ENCODE data around the gene HSPB6.
"Not testable (repeated sequence)": the region's sequence is repeated elsewhere in the genome, so short reads cannot be mapped to it uniquely, and the experiment has no call there.

Gene HSPB6

GRCh38 chr19:35785339-35785627, 28.5 kb upstream of the HSPB6 start:
- DNase-seq: no peak

DNA sequence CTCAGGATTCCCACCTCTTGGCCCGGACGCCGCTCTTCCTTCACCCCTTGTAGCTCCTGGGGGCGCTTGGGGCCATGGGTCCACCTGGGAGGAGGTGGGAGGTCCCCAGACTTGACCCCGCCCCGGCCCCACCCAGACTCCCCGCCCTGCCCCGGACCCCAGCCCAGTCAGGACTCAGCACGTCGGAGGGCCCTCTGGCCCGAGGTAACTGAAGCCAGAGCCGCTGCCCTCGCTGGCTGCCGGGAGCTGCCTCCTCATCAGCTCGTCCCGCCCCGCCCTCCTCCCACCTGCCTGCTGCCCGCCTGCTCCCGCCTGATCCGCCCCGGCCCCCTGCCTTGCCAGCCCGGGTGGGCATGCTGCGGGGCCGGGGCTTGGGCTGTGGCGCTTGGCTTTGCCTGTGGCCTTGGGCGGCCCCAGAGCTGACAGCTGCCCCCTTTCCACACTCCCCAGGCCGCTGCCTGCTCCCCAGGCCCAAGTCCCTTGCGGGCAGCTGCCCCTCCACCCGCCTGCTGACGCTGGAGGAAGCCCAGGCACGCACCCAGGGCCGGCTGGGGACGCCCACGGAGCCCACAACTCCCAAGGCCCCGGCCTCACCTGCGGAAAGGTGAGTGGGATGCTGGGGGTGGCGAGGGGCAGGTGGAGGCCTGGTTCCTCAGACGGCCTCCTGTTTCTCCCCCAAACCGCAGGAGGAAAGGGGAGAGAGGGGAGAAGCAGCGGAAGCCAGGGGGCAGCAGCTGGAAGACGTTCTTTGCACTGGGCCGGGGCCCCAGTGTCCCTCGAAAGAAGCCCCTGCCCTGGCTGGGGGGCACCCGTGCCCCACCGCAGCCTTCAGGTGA, 27.9 kb upstream of the HSPB6 start:
- no peak for DNase-seq

GRCh38 chr19:35783469-35784434, 26.9 kb upstream of the HSPB6 start:
- DNase-seq: no peak

- no peak for DNase-seq
Observed at GRCh38 chr19:35782589-35782988, 25.8 kb upstream of the HSPB6 start.

DNA sequence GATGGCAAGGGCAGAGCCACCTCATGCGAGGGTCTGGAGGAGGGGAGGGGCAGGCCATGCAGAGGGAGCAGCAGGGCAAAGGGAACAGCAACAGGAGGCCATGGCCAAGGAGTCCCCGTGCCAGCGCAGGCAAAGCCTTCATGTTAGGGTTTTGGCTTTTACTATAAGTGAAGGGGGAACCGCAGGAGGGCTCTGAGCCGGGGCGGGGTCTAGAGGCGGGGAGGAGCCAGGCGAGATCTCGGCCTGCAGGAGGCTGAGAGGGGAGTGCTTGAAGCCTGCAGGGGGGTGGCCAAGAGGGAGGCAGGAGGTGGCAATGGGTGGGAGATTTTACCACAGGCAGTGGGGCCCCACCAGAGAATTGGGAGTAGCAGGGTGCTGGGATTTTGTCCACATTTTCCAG, 24.8 kb upstream of the HSPB6 start:
- DNase-seq: no peak

GRCh38 chr19:35780717-35781116, 23.9 kb upstream of the HSPB6 start:
- DNase-seq: no peak

- DNase-seq: no peak
Observed at GRCh38 chr19:35780058-35780457, 23.2 kb upstream of the HSPB6 start.

GRCh38 chr19:35779033-35779432, 22.2 kb upstream of the HSPB6 start:
- DNase-seq: no peak

DNA sequence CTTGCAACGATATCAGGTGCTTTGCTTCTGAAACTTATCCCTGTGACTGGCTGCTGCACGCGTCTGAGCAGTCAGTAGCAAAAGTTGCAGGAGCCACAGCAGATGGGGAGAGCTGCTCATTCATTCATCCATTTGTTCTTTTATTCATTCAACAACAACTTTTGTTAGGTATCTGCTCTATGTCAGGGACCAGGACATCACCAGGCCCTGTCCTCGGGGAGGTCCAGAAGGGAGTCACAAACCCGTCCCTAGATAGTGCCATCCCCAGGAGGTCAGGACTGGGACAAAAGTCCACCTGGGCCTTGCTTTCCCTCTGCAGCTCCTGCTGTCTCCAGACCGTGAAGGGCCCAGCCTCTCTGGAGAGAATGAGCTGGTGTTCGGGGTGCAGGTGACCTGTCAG, 21.1 kb upstream of the HSPB6 start:
- no peak for DNase-seq

DNA sequence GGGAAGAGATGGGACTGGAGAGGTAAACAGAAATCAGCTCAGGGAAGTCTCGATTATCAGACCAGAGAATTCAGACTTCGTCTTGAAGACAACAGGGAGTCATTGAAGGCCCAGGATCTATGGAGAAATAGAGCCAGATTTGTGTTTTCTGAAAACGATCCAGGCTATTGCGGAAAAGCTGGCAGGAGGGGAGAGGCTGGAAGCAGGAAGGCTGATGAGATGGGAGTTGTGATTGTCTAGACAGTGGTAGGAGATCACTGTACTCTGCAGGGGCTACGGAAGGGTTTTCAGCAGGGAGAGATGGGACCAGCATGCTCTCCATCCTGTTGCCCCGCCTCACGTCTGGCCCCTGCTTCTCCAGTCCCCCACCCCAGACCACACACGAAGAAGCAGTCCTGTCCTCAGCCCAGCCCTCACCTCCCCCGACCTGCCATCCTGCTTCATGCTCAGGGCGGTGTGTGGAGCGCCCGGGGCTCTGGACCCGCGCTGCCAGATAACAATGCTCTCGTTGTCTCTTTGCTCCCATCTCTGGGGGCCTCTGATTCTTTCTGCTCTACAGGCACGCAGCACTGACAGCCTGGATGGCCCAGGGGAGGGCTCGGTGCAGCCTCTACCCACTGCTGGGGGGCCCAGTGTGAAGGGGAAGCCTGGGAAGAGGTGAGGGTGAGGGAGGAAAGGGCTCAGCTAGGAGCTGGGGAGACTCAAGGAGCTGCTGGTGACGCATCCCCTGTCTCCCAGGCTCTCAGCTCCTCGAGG, 20.4 kb upstream of the HSPB6 start:
- no peak for DNase-seq

DNA sequence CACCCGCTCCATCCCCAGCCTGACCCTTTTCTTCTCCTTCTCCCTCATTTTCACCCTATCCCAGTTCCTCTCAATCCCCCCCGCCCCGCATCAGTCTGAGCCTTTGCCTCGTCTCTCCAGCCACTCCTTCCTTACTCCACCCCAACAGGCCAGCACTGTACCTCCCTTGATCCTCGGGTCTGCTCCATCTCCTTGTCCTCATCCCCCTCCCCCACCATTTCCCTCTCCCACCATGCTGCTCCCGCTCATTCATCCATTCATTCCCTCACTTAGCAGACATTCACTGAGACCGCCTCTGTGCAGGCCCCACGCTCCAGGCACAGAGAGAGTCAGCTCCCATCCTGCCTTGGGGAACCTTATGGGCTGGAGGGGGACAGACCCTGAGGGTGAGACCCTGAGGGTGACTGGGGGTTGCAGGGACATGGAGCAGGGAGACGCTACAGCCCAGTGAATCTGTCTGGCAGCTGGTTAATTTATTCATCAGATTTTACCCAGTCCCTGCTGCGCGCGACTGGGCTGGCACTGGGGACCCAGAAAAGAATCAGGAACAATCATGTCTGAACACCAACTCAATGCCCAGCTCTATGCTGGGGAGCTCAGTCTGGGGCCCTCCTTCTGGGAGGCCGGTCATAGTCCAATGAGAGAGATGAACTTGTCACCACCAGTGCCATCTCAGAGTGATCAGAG, 19.4 kb upstream of the HSPB6 start:
- no peak for DNase-seq

DNA sequence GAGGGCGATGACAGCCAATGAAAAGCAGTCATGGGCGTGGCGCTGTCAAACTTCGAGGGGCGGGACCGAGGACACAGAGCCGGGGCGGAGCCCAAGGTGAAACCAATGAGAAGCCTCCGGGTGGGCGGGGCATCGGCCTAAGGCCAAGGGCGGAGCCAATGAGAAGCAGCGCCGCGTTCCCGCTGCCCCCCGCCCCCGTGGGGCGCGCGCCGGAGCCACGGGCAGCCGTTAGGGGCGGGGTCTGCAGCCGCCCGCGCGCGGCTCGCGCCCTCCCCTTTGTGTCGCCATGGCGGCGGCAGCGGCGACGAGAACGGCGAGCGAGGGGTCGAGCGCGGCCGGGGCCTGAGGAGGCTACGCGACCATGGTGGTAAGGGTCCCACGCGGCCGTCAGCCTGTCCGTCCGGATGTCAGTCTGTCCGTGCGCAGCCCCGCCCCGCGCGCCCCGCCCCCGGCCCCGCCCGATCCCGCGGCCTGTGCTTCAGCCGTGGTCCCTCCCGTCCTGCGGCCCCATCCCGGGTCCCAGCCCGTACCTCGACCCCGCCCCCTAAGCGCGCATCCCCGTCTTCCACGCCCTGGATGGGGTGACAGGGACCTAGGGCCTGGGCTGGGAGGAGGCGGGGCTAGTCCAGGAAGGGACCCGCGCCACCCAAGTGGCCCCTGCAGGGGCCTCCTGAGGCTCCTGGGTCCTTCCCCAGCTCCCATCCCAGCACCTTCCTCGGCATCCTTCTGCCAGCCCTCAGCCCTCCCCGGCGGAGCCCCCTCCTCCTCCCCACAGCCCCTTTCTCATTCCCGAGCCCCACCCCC, 18.7 kb upstream of the HSPB6 start, which contains the start of gene ARHGAP33:
ARHGAP33 (plus strand) TSS at position 267 of the 804 bp plus-strand sequence; CDS start at position 362, 95 bp downstream.
- DNase-seq: peak; percentile 99 to 100

DNA sequence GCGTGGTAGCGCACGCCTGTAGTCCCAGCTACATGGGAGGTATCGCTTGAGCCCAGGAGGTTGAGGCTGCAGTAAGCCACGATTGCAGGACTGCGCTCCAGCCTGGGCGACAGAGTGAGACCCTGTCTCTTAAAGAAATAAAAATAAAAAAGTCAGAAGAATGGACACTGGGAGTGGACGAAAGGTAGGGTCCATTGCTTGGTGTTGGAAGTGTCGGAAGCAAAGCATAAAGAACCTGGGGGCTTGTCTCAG, 18.1 kb upstream of the HSPB6 start:
- DNase-seq: no peak

DNA sequence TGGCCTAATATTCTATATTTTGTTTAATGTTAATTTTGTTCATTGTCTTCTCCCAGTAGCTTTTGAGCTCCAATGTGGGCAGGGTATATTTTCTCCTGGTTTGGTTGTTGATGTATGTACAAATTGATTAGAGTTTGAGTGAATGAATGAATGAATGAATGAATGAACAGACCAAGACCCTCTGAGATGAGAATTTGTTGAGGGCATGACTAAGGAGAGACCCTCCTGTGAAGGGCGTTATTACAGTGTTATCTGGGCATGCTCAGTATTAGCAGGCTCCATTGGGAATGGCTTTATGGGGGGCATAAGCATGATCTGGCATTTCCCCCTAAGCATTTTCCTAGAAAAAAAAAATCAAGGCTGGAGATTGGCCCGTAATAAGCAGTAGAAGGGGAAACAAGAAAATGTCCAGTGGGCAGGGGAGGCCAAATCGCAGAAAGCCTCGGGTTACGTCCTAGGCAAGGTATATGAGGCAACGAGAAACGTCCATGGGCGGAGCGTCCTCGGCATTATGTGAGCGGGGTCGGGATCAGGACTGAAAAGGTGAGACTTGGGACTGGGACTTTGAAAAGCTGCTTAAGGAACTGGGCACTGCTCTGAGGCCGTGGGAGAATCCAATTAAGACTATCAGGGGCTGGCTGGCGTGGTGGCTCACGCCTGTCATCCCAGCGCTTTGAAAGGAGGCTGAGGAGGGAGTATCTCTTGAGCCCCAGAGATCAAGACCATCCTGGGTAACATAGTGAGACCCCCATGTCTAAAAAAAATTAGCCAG, 17.6 kb upstream of the HSPB6 start:
- no peak for DNase-seq

DNA sequence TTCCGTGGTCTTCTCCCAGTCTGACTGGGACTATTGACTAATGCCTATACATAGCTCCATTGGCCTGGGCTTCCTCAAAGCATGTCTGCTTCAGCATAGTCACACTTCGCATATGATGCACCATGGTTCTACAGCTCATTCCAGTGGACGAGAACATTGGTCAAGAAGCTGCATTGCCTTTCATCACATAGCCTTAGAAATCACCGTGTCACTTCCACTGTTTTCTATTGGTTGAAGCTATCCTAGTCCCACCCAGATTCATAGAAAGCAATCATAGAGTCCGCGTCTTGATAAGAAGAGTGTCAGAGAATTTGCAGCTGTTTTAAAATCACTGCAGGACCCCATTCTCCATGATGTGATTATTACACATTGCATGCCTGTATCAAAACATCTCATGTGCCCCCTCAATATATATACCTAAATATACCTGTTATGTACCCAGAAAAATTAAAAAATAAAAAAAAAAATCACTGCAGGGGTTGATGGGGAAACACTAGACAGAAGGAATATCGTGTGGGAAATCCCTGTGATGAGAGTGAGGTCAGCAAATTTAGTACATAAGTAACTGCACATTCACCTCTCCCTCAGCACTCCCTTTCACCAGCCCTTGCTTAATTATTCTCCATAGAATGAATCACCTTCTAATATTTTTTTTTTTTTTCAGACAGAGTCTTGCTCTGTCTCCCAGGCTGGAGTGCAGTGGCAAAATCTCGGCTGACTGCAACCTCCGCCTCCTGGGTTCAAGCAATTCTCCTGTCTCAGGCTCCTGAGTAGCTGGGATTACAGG, 16.4 kb upstream of the HSPB6 start:
- DNase-seq: no peak

DNA sequence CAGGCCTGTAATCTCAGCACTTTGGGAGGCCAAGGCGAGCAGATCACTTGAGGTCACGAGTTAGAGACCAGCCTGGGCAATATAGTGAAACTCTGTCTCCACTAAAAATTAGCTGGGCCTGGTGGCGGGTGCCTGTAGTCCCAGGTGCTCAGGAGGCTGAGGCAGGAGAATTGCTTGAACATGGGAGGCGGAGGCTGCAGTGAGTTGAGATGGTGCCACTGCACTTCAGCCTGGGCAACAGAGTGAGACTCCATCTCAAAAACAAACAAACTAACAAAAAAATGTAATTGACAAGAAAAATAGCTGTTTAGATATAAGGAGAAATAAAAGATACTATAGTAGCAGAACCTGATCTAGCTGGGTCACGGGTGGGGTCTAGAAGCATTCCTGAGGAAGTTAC, 15.5 kb upstream of the HSPB6 start:
- not testable (repeated sequence) for DNase-seq

DNA sequence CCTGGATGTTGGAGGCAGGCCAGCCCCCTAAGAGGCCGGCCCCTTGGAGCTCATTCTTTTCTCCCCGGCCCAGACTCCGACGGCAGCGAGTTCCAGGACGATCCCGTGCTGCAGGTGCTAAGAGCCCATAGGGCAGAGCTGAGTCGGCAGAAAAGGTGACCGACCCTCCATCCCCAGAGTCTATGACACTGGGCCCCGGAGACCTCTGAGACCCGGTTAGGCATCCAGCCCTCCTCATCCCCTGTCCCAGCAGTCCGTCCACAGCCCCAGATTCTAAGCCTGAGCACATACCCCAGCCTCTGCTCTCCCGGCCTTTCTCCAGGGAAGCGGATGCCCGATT, 11.2 kb upstream of the HSPB6 start:
- no peak for DNase-seq

GRCh38 chr19:35767288-35768081, 10.7 kb upstream of the HSPB6 start:
- DNase-seq: no peak

DNA sequence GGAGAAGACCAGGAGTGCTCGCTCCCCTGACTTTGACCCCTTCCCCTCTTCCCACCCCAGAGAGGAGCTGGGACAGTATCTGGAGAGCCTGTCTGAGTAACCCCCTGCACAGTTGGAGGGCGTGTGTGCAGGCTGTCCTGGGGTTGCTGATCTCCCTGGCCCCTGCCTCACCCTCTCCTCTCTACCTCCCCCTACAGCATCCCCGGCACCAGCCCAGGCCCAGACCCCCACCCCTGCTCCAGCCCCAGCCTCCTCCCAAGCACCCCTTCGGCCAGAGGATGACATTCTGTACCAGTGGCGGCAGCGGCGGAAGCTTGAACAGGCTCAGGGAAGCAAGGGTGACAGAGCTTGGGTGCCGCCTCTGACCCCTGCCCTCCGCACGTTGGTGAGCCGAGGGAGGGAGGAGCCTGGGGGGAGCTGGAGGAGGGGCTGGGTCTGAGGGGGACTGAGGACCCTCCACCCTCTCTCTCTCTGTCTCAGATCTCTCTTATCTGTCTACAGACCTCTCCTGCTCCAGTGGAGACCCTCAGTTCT, 9.8 kb upstream of the HSPB6 start:
- DNase-seq: no peak
